A549 treated with dexamethasone at 1 μM for 4 hours (cell line): ENCODE measurements around the gene FLT1. TPM values are rescaled to one million over a fixed set of nuclear protein-coding genes. Genes with fewer than 3 reads are reported as not detected.

ENCODE experiments used
- total RNA-seq: library from RNA; stranded (reverse); fragments of 200-300 nt; extraction: Qiagen RNA extraction; gene quantifications from 5 replicates; pipeline ENCODE4 v1.2.3, GENCODE V29; 2022

Gene FLT1
- total RNA-seq: 0.02 to 0.12 TPM (median 0.07 TPM) in 3 of 5 replicates, not detected in the others

GRCh38 chr13:28494778-28495537 lies at the start of gene FLT1:
TSS of gene FLT1 (minus strand) at chr13:28495128. CDS start at chr13:28494843, 285 bp downstream.

Other genes starting within 250 kb of the FLT1 start
- 105 to 142 TPM (median 119 TPM) in 5 replicates for gene POMP, start 164.0 kb upstream of the FLT1 start, total RNA-seq
- 1.4 to 2.4 TPM (median 2.1 TPM) in 5 replicates for gene SLC46A3, start 223.8 kb upstream of the FLT1 start, total RNA-seq